HL-60 (cell line): Measurements from ENCODE around the gene WDR4.
"Not testable (repeated sequence)": the region's sequence is repeated elsewhere in the genome, so short reads cannot be mapped to it uniquely, and the experiment has no call there.

ENCODE experiments used
- DNase-seq, 2 experiments: peaks; one replicate each; pipeline ENCODE4 v3.0.0-alpha.2; 2010 to 2020; ENCODE audit warnings: low read depth in 1 of 2, low spot score in 1 of 2
- H3K27ac ChIP-seq: fragments of 250-450 bp; sonication (Bioruptor Pico); replicated peaks from 2 replicates; pipeline ENCODE4 v1.5.1; 2020; ENCODE audit warnings: mild to moderate bottlenecking, moderate library complexity
- H3K27me3 ChIP-seq: fragments of 250-450 bp; sonication (Bioruptor Pico); 2 replicates; pipeline ENCODE4 v1.5.1; 2021; ENCODE audit warnings: mild to moderate bottlenecking, moderate library complexity; ENCODE audit not compliant: insufficient read depth, poor library complexity, severe bottlenecking
- H3K4me3 ChIP-seq: replicated peaks from 2 replicates; pipeline ENCODE4 v1.5.1; 2011; ENCODE audit warnings: mild to moderate bottlenecking, control low read depth, low read length; ENCODE audit not compliant: insufficient read depth
- CTCF ChIP-seq: IDR thresholded peaks from one replicate; pipeline ENCODE4 v1.5.1; 2011; ENCODE audit warnings: low read length, control low read depth, inconsistent platforms; ENCODE audit not compliant: insufficient read depth
- GABPA ChIP-seq: IDR thresholded peaks from 2 replicates; pipeline ENCODE4 v1.6.1; 2012; ENCODE audit warnings: low read depth
- POLR2AphosphoS5 ChIP-seq: IDR thresholded peaks from 2 replicates; pipeline ENCODE4 v1.6.1; 2012; ENCODE audit warnings: low read depth
- REST ChIP-seq: IDR thresholded peaks from 2 replicates; pipeline ENCODE4 v1.6.1; 2012; ENCODE audit warnings: low read depth; ENCODE audit not compliant: insufficient replicate concordance
- SPI1 ChIP-seq: IDR thresholded peaks from 2 replicates; pipeline ENCODE4 v1.6.1; 2012; ENCODE audit warnings: low read depth, mild to moderate bottlenecking, borderline replicate concordance

WDR4 gene

GRCh38 chr21:42841156-42841915 is 38.0 kb downstream of the WDR4 start:
- TF ChIP-seq GABPA: no peak
- no peak for TF ChIP-seq CTCF
- no peak for TF ChIP-seq POLR2AphosphoS5
- TF ChIP-seq SPI1: no peak
- no peak for TF ChIP-seq REST
- H3K27ac ChIP-seq: no peak overlapping the region
- no peaks in the 10 kb centered on the region for H3K27me3 ChIP-seq
- no peak for DNase-seq
- H3K4me3 ChIP-seq: no peak overlapping the region

- Histone ChIP-seq H3K27me3 (no peaks in the 10 kb centered on the region), H3K4me3 (no peak overlapping the region), H3K27ac (no peak overlapping the region)
- DNase-seq: no peak
- TF ChIP-seq CTCF (no peak), POLR2AphosphoS5 (peak; percentile 33; the same call in 1 of the 2 replicates)
These were observed 38.8 kb downstream of the WDR4 start for GRCh38 chr21:42840411-42841155.

- peak in 1 of 2 experiments; percentile 47 for DNase-seq
- no peaks in the 10 kb centered on the region for H3K27me3 ChIP-seq
- TF ChIP-seq POLR2AphosphoS5 (peak; percentile 47; the same call in 1 of the 2 replicates), SPI1 (0 out of 2 replicates have a peak, but pooled peaks have one; percentile 53), CTCF (no peak), GABPA (no peak), REST (no peak)
- no peak overlapping the region for H3K27ac ChIP-seq
- no peak overlapping the region for H3K4me3 ChIP-seq
These were observed 39.8 kb downstream of the WDR4 start for GRCh38 chr21:42839271-42840231.

- H3K27me3 ChIP-seq, H3K4me3 ChIP-seq, H3K27ac ChIP-seq, DNase-seq: not testable (repeated sequence)
These were observed 41.1 kb downstream of the WDR4 start for GRCh38 chr21:42838212-42838690.
